Body of pancreas (tissue), 4 donors: ENCODE measurements around the gene TMEM242.

Source experiments
- CTCF ChIP-seq, 7 experiments: fragments of 450-650 bp in 4 of 7; fragments of 200-600 bp in 3 of 7; sonication (generic) in 3 of 7; IDR thresholded peaks; one replicate each; pipeline ENCODE4 v1.5.1; 2016 to 2019; ENCODE audit warnings: antibody characterized with exemption in 7 of 7
- POLR2A ChIP-seq, 3 donors: fragments of 450-650 bp; IDR thresholded peaks; one replicate each; pipeline ENCODE4 v1.6.1; 2016; ENCODE audit warnings: antibody characterized with exemption in 3 of 3, mild to moderate bottlenecking in 2 of 3

- TF ChIP-seq CTCF (IDR thresholded peaks at IDR 0.05) (no peak), POLR2A (IDR thresholded peaks at IDR 0.05) (no peak)
Observed at GRCh38 chr6:157288575-157288974, 34.7 kb downstream of the TMEM242 start.
